OCI-LY3 (cell line): ENCODE results near the gene ERG.

Experiments
- EZH2phosphoT487 ChIP-seq: fragments of 200-600 bp; shearing (Covaris generic); IDR thresholded peaks from 2 replicates; pipeline ENCODE4 v1.6.1; 2018; ENCODE audit warnings: antibody characterized with exemption, mixed run types, low read depth
- TF ChIP-seq, protein P1 (sequence below): fragments of 200-600, 300-600 bp; sonication (generic); IDR thresholded peaks from 2 replicates; pipeline ENCODE4 v1.5.1; 2014; ENCODE audit warnings: antibody characterized with exemption, low read length, low read depth

DNA sequence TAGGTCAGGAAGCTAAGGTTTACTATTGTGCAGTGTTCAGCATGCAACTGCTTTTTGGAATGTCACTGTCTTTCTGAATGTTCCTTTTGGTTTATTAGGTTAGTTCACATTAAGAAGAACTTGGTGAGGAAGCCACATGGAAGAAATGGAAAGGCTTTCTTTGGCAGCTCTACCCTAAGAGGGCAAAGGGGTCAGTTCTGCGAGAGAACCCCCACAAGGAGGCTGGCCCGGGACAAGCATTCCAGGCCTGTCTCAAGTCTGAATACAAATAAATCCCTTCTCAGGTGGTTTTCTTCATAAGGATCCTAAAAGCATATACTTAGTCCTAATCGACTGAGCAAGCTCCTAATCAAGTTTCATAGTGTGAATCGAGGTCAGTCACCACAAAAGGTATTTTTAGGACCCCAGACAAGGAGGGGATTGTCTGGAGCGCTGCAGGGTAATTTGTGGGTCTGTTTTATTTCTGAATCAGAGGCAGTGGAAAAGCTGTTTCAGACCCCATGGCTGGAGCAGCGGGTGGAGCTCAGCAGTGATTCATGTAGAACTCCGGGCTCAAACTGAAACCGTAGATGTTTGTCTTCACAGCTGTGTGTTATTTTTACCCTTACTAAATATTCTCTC lies 63.3 kb downstream of the ERG start:
- TF ChIP-seq, protein P1, sequence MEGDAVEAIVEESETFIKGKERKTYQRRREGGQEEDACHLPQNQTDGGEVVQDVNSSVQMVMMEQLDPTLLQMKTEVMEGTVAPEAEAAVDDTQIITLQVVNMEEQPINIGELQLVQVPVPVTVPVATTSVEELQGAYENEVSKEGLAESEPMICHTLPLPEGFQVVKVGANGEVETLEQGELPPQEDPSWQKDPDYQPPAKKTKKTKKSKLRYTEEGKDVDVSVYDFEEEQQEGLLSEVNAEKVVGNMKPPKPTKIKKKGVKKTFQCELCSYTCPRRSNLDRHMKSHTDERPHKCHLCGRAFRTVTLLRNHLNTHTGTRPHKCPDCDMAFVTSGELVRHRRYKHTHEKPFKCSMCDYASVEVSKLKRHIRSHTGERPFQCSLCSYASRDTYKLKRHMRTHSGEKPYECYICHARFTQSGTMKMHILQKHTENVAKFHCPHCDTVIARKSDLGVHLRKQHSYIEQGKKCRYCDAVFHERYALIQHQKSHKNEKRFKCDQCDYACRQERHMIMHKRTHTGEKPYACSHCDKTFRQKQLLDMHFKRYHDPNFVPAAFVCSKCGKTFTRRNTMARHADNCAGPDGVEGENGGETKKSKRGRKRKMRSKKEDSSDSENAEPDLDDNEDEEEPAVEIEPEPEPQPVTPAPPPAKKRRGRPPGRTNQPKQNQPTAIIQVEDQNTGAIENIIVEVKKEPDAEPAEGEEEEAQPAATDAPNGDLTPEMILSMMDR, result no peak
- no peak for TF ChIP-seq EZH2phosphoT487
